GM10248 (cell line): Measurements from ENCODE around the gene TBX1.

Source experiments
- CTCF ChIA-PET: fragments of 300-600 bp; sonication (Branson Sonifier 250); formaldehyde crosslinking; extraction: SDS; loops from one replicate; lab custom pipeline; 2021; ENCODE audit warnings: antibody characterized with exemption; lab: Yijun Ruan, JAX
- POLR2A ChIA-PET: fragments of 350-650 bp; sonication (Branson Sonifier 250); formaldehyde crosslinking; extraction: SDS; loops from one replicate; lab custom pipeline; 2020; ENCODE audit warnings: antibody characterized with exemption; lab: Yijun Ruan, JAX
- DNase-seq: peaks from one replicate; pipeline ENCODE4 v3.0.0; 2012; ENCODE audit errors: extremely low spot score
- CTCF ChIP-seq: IDR thresholded peaks from 2 replicates; pipeline ENCODE4 v1.5.1; 2012; ENCODE audit warnings: mild to moderate bottlenecking, low read depth; ENCODE audit errors: extremely low read depth, missing control alignments, control extremely low read depth

Gene TBX1

GRCh38 chr22:19733755-19734154 is 26.8 kb upstream of the TBX1 start:
- ChIA-PET CTCF (interaction anchor here (1.8 to 6.2 kb wide), 2 partner anchors 14 to 181 kb away, joined by 4 to 189 read pairs; no protein-coding TSS in a partner anchor), POLR2A (no interaction called here)

GRCh38 chr22:19734163-19734562 is 26.4 kb upstream of the TBX1 start:
- ChIA-PET POLR2A (no interaction called here), CTCF (interaction anchor here (1.1 to 6.2 kb wide), 3 partner anchors 15 to 181 kb away, joined by 3 to 189 read pairs (median 4); no protein-coding TSS in a partner anchor)
- TF ChIP-seq CTCF: no peak
- no peak for DNase-seq

More at GRCh38 chr22:19733755-19734154, 26.8 kb upstream of the TBX1 start:
- no peak for TF ChIP-seq CTCF
- no peak for DNase-seq

GRCh38 chr22:19734837-19735382 is 25.7 kb upstream of the TBX1 start:
- no peak for DNase-seq
- POLR2A ChIA-PET: no interaction called here
- CTCF ChIA-PET: interaction anchor here (1.1 to 1.8 kb wide), 2 partner anchors 15 to 175 kb away, joined by 3 to 4 read pairs; no protein-coding TSS in a partner anchor
- TF ChIP-seq CTCF: no peak

GRCh38 chr22:19735665-19736510 is 24.7 kb upstream of the TBX1 start:
- no peak for DNase-seq
- POLR2A ChIA-PET: no interaction called here
- CTCF ChIA-PET: interaction anchor here (0.8 kb wide), 1 partner anchor 174 kb away, joined by 3 read pairs; no protein-coding TSS in a partner anchor
- TF ChIP-seq CTCF: no peak

GRCh38 chr22:19737846-19738663 is 22.5 kb upstream of the TBX1 start:
- no peak for DNase-seq
- TF ChIP-seq CTCF: no peak
- CTCF ChIA-PET: interaction anchor here (1.5 kb wide), 1 partner anchor 173 kb away, joined by 8 read pairs; no protein-coding TSS in a partner anchor
- POLR2A ChIA-PET: no interaction called here
